K562 (cell line): ENCODE results near the gene PLEKHO2.

Source experiments
- CTCF ChIP-seq, 3 experiments: IDR thresholded peaks in 2 of 3; conservative IDR thresholded peaks in 1 of 3; 2 replicates each; pipeline ENCODE4 v1.5.1; 2011 to 2012; ENCODE audit warnings: low read length in 3 of 3, mild to moderate bottlenecking in 3 of 3, control low read depth in 2 of 3, improper control_type of control experiment in 1 of 3, inconsistent platforms in 1 of 3, low read depth in 1 of 3, mixed read lengths in 1 of 3, moderate library complexity in 1 of 3; ENCODE audit not compliant: insufficient read depth in 2 of 3
- ELF4 ChIP-seq: fragments of 450-650 bp; formaldehyde crosslinking; IDR thresholded peaks from 2 replicates; pipeline ENCODE4 v1.4.0; 2022; ENCODE audit warnings: missing genetic modification characterization
- EZH2 ChIP-seq: IDR thresholded peaks from 2 replicates; pipeline ENCODE4 v1.6.1; 2012; ENCODE audit warnings: low read depth, mild to moderate bottlenecking, inconsistent platforms, low read length, borderline replicate concordance
- MCM5 ChIP-seq: fragments of 450-650 bp; IDR thresholded peaks from 2 replicates; pipeline ENCODE4 v1.6.1; 2016; ENCODE audit warnings: low read depth
- POLR2A ChIP-seq: fragments of 450-650 bp; conservative IDR thresholded peaks from 2 replicates; pipeline ENCODE4 v1.6.1; 2016
- SMAD1 ChIP-seq: fragments of 150-350 bp; IDR thresholded peaks from 2 replicates; pipeline ENCODE4 v1.6.1; 2014; ENCODE audit warnings: low read length, low read depth; ENCODE audit not compliant: partially characterized antibody
- TCF3 ChIP-seq: sonication (generic); formaldehyde crosslinking; IDR thresholded peaks from 2 replicates; pipeline ENCODE4 v1.4.0; 2020; ENCODE audit warnings: mild to moderate bottlenecking, missing genetic modification reagents
- THAP12 ChIP-seq: fragments of 250-450 bp; sonication (Bioruptor Pico); IDR thresholded peaks from 2 replicates; pipeline ENCODE4 v1.9.0; 2021; ENCODE audit warnings: mild to moderate bottlenecking, inconsistent platforms
- U2AF1 ChIP-seq: fragments of 200-400 bp; formaldehyde crosslinking; optimal IDR thresholded peaks from 2 replicates; pipeline ENCODE3; 2017; ENCODE audit warnings: mild to moderate bottlenecking, low read depth, low read length, moderate library complexity
- USF1 ChIP-seq: sonication (generic); formaldehyde crosslinking; IDR thresholded peaks from 2 replicates; pipeline ENCODE4 v1.9.0; 2022; ENCODE audit warnings: mild to moderate bottlenecking, missing genetic modification reagents
- ZNF24 ChIP-seq: fragments of 450-650 bp; IDR thresholded peaks from 2 replicates; pipeline ENCODE4 v1.6.1; 2016
- ZNF407 ChIP-seq: fragments of 450-650 bp; IDR thresholded peaks from 2 replicates; pipeline ENCODE4 v1.6.1; 2016; ENCODE audit warnings: low read depth
- ZNF717 ChIP-seq: fragments of 250-450 bp; sonication (Bioruptor Pico); IDR thresholded peaks from 2 replicates; pipeline ENCODE4 v1.5.0; 2021
- TF ChIP-seq, protein P1 (sequence below): IDR thresholded peaks from 2 replicates; pipeline ENCODE4 v1.6.1; 2012; ENCODE audit warnings: low read depth, low read length, improper control_type of control experiment, borderline replicate concordance

DNA sequence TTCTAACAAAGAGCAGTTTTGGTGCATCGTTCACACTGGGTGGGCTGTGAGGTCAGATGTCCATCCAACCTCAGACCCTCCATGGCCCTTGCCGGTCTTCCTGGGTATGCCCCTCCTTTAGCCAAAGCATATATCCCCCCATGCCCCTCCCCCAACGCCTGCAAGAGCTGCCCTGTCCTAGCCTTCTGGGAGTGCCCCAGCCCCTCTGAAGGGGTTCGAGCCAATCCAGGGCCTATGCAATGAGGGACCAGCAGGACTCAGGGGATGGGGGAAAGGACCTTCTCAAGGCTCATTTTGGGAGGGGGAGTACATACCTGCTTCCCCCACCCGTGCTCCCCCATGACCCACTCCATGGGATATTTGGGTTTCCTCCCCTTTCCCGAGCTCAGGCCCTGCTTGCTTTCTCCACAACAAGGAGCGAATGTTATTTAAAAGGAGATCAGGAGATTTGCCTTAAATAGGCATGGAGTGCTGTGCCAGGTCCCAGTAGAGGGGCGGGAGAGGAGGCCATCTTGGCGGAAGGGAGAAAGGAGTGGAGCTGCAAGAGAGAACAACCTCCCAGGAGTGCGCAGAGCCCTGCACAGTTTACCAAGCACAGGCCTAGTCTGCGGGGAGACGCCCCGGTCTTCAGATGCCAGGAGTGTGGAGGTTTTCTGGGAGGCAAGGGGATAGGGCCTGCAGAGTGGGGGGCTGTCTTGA lies 34.5 kb upstream of the PLEKHO2 start:
- TF ChIP-seq ZNF24 = no peak
- no peak for TF ChIP-seq U2AF1
- no peak for TF ChIP-seq THAP12 (CRISPR knock-in tag)
- TF ChIP-seq ELF4 = no peak
- no peak for TF ChIP-seq MCM5
- TF ChIP-seq SMAD1 = no peak
- TF ChIP-seq TCF3 (CRISPR knock-in tag) = no peak
- no peak for TF ChIP-seq EZH2
- no peak for TF ChIP-seq ZNF407
- TF ChIP-seq, protein P1, sequence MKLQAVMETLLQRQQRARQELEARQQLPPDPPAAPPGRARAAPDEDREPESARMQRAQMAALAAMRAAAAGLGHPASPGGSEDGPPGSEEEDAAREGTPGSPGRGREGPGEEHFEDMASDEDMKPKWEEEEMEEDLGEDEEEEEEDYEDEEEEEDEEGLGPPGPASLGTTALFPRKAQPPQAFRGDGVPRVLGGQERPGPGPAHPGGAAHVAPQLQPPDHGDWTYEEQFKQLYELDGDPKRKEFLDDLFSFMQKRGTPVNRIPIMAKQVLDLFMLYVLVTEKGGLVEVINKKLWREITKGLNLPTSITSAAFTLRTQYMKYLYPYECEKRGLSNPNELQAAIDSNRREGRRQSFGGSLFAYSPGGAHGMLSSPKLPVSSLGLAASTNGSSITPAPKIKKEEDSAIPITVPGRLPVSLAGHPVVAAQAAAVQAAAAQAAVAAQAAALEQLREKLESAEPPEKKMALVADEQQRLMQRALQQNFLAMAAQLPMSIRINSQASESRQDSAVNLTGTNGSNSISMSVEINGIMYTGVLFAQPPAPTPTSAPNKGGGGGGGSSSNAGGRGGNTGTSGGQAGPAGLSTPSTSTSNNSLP = no peak
- no peak for TF ChIP-seq POLR2A
- no peak for TF ChIP-seq CTCF (IDR thresholded peaks at IDR 0.05 in 2 of 3, conservative IDR thresholded peaks at IDR 0.05 in 1 of 3; ENCODE audit: insufficient read depth in 2 of 3, low read depth in 1 of 3, low read length in 3 of 3)
- no peak for TF ChIP-seq ZNF717 (CRISPR knock-in tag)
- no peak for TF ChIP-seq USF1 (CRISPR knock-in tag)
